Hippocampal formation (tissue), 2 donors: Measurements from ENCODE around the gene HSPA5.
"Not testable (repeated sequence)": the region's sequence is repeated elsewhere in the genome, so short reads cannot be mapped to it uniquely, and the experiment has no call there.

Experiments used
- DNase-seq, 2 donors: peaks; one replicate each; lab custom pipeline; 2025; lab: John Stamatoyannopoulos, UW

Gene HSPA5

DNA sequence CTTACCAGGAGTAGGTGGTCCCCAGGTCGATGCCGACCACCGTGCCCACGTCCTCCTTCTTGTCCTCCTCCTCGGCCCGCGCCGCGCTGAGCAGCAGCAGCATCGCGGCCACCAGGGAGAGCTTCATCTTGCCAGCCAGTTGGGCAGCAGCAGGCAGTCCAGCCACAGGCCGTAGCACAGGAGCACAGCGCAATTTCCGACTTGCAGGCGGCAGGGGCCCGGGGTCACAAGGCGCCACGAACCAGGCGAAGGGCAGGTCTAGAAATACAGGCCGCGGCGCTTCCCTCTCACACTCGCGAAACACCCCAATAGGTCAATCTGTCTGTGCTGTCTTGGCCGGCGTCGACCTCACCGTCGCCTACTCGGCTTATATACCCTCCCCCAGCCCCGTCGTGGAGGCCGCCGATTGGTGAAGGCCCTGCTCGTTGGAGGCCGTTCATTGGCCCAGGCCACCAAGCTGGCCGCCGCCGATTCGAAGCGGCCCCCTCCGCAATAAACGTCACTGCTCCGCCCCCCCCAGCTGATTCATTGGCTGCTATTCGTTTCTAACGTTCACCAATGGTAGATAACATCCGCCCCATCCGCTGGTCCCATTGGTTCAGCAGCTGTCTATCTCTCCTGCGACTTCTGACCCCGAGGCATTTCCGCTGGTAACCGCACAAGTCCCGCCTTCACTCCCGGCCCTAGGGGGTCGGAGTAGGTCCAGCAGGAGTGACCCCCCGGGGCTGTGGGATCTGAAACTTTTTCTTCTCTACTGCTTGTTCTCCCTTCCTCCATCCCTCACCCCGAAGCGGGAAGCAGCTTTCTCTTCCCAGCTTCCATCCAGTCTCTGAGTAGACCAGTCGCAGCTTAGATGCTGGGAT is at the start of gene HSPA5:
TSS of gene HSPA5 (minus strand) at position 344 of the 863 bp plus-strand sequence. CDS start at position 127, 217 bp downstream.
- DNase-seq: peak; percentile 98 to 99

DNA sequence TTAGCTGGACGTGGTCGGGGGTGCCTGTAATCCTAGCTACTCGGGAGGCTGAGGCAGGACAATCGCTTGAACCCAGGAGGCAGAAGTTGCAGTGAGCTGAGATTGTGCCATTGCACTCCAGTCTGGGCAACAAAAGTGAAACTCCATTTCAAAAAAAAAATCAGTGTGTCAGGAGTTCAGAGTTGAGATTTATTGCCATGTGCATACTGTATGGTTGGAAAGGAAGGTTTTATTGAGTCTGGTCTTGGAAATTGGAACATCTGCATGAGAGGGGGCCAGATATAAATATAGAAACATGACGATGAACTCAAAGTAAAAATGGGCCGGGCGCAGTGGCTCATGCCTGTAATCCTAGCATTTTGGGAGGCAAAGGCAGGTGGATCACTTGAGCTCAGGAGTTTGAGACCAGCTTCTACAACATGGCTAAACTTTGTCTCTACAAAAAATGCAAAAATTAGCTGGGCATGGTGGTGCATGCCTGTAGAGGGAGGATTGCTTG is 45.8 kb upstream of the HSPA5 start:
- not testable (repeated sequence) for DNase-seq

DNA sequence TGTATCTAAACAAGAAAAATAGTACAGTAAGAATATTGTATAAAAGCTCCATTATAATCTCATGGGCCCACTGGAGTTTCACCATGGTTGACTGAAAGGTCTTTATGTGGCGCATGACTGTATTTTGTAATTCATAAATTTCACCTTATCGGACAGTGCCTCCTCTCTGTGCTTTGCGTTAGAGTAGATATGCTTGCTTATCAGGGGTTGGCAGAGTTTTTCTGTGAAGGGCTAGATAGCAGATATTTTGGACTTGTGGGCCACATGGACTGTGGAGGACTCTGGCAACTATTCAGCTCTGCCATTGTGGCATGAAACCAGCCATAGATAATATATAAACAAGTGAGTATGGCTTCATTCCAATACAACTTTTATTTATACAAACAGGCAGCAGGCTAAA is 43.7 kb upstream of the HSPA5 start:
- DNase-seq: no peak

GRCh38 chr9:125280945-125281344 is 39.8 kb upstream of the HSPA5 start:
- DNase-seq: no peak

GRCh38 chr9:125277411-125277810 is 36.3 kb upstream of the HSPA5 start:
- DNase-seq: no peak

GRCh38 chr9:125276771-125277170 is 35.6 kb upstream of the HSPA5 start:
- DNase-seq: no peak

DNA sequence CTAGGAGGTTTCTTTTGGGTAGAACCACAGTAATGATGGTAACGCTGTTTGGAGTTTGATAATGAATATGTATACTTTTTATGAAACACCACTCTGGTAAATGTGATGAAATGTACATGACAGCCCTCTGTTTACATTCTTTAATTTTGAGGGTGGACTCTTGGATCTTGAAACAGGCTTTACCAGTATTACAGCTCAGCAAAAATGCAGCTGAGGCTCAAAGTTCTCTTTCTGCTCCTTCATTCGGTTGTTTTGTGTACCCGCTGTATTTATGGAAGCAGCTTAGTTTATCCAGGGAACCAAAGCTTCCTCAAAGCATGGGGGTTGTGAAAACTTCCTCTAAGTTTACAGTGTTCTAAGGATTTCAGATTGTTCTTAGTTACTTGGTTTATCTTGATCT is 31.6 kb upstream of the HSPA5 start:
- DNase-seq: no peak

DNA sequence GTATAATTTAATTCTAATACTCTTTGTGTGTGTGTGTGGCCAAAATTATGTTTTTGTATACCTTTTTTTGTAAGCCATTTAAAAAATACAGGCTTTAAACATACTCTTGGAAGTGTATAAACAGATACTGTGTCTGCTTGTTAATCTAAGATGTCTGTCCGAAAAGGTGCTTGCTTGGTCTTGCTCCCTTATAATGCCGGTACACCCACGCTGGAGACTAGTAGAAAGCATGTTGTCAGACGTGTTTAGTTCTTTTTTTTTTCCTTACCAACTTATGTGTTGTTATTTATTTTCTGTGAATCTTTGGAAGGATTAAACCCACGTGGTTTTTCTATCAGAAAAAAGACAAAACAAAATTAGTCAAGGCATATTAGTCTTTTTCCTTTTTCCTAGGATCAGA is 29.9 kb upstream of the HSPA5 start:
- no peak for DNase-seq

DNA sequence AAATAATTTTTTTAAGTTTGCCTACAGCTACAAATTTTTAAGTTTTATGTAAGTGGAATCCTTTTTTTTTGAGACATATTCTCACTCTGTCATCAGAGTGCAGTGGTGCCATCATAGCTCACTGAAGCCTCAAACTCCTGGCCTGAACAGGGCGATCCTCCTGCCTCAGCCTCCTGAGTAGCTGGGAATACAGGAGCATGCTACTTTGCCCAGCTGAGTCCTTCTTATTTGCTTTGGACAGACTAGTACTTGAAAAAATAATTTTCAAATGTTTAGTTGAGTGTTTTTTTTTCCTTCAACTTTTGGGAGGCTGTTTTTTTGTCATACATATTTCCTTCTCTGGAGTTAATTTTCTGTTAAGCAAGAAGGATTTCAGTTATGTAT is 27.9 kb upstream of the HSPA5 start:
- DNase-seq: no peak

- no peak for DNase-seq
These were observed 27.4 kb upstream of the HSPA5 start for GRCh38 chr9:125268394-125269013.

DNA sequence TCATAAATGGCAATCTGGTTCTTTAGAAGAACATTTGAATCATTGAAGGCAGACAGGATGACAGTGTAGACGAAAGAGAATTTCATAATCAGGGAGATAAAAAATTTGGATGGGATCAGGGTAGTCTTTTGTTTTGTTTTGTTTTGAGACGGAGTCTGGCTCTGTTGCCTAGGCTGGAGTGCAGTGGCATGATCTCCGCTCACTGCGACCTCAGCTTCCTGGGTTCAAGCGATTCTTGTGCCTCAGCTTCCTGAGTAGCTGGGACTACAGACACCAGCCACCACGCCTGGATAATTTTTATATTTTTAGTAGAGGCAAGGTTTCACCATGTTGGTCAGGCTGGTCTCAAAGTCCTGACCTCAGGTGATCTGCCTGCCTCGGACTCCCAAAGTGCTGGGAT is 22.9 kb upstream of the HSPA5 start:
- not testable (repeated sequence) for DNase-seq

- no peak for DNase-seq
These were observed 21.3 kb upstream of the HSPA5 start for GRCh38 chr9:125262294-125262991.

GRCh38 chr9:125261501-125262293 is 20.6 kb upstream of the HSPA5 start, which contains the start of gene GAPVD1:
TSS of gene GAPVD1 (plus strand) at chr9:125261826. CDS start at chr9:125298922, 37,096 bp downstream.
- DNase-seq: peak; percentile 78 to 89

DNA sequence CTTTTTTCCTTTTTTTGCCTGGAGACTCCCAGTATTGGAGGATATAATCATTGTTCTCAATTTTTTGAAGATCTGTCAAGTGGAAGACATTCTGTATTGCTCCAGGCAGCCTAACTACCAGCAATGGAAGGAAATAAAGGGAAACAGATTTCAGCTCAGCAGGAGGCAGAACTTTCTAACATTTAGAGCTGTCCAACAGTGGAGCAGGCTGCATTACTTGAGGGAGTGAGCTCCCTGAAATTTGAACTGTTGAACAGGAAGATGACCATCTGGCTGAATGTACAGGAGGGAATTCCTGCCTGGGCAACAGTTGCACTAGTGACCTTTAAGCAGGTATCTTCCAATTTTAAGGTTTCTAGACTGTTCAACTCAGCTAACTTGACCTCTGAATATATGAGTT is 19.4 kb upstream of the HSPA5 start:
- DNase-seq: no peak

- no peak for DNase-seq
These were observed 17.8 kb upstream of the HSPA5 start for GRCh38 chr9:125258832-125259534.

GRCh38 chr9:125258160-125258785 is 17.1 kb upstream of the HSPA5 start:
- DNase-seq: no peak

GRCh38 chr9:125255781-125256391 is 14.7 kb upstream of the HSPA5 start:
- DNase-seq: no peak

GRCh38 chr9:125254231-125254630 is 13.1 kb upstream of the HSPA5 start:
- DNase-seq: no peak

GRCh38 chr9:125246261-125246667 is 5.1 kb upstream of the HSPA5 start:
- no peak for DNase-seq

DNA sequence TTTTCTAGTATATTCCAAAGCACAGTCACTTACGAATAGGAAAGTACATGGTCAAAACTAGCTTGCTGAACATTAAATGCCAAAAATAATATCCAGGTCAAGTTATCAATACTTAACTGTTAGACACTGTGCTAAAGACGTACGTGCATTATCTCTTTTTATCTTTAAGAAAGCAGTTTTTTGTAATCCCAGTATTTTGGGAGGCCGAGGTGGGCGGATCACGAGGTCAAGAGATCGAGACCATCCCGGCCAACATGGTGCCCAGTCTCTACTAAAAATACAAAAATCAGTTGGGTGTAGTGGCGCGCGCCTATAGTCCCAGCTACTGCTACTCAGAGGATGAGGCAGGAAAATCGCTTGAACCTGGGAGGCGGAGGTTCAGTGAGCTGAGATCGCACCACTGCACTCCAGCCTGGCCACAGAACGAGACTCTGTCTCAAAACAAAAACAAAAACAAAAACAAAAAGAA is 2.7 kb upstream of the HSPA5 start:
- DNase-seq: no peak
